T-helper 22 cell (primary cell): ENCODE measurements around the gene CCDC57.
"Not testable (repeated sequence)": the region's sequence is repeated elsewhere in the genome, so short reads cannot be mapped to it uniquely, and the experiment has no call there.

Experiments
- DNase-seq: peaks from one replicate; pipeline ENCODE4 v3.0.0-alpha.2; 2020; ENCODE audit warnings: low read depth

The CCDC57 gene

DNA sequence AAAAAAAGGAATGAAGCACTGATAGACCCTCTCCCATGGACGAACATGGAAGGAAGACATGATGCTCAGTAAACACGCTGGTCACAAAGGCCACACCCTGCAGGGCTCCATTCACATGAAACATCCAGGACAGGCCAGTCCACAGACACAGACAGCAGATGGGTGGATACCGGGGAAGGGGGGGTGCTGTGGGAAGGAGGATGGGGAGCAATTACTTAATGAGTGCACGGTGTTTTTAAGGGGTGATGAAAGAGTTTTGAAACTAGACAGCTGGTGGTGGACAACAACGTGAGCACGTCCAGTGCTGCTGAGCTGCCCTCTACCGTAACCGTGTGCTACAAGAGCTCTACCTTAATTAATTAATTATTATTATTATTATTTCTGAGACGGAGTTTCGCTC is 10.2 kb upstream of the CCDC57 start:
- no peak for DNase-seq

DNA sequence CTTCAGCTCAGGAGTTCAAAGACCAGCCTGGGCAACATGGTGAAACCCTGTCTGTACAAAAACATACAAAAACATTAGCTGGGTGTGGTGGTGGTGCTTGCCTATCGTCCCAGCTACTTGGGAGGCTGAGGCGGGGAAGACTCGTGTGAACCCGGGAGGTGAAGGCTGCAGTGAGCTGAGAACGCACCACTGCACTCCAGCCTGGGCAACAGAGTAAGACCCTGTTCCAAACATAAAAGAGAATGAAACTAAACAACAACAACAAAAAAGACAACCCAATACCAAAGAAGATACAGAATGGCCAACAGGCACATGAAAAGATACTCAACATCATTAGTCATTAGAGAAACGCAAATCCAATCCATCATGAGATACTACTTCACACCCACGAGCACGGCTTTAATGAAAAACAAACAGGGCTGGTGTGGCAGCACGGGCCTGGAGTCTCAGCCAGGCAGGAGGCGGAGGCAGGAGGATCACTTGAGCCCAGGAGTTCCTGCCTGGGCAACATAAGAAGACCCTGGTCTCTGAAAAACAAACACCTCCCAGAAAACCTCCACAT is 8.8 kb upstream of the CCDC57 start:
- DNase-seq, result no peak

DNA sequence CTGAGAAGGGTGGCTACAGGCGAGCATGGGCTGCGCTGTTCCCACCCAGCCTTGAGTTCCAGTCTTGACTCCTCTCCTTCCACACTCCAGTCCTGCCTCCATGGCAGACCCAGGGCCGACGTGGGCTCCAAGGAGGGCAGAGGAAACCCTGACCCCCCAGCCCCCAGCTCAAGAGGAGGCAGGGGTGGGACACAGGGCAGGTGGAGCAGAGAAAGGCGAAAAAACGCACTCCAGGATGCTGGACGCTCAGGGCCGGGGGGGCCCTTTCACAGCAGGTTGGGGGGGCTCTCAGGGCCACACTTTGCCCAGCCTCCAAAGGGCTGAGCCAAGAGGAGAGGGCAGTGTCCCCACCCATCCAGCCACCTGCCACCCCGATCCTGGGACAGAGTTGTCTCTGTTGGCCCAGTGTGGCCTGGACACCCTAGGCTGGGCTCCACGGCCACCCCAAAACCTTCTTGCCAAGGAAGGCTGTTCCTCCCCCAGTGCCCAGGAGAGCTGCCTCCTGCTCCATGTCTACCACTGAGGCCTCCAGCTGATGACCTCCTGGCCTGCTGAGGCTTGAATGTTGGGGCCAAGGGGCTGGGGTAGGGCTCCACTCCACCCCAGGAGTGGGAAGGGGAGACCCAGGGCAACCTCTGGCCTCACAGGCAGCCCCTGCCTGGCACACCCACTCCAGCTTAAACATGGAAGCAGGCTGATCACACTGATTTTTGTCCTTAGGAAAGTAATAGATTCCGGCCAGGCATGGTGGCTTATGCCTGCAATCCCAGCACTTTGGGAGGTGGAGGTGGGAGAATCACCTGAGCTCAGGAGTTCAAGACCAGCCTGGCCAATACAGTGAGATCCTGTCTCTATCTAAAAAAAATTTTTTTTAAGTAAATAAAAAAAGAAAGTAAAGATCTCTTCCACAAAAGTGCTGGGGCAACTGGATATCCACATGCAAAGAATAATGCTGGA is 7.4 kb upstream of the CCDC57 start:
- no peak for DNase-seq

DNA sequence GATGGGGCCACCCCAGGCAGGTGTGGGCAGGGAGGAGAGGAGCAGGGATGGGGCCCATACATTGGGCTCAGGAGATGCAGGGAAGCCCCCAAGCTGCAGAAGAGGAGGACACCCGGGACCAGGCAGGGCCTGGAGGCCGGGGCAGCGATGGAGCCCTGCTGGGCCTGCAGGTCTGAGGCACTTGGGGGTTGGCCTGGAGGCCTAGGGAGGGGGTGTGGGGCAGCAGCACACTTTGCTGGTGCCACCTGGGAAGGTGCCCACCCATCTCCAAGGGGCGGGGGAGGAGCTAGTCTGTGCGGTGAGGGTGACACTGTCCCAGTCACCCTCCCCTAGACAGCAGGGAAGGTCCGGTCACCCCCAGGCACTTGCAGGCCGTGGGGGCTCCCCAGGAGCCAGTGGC is 6.4 kb upstream of the CCDC57 start:
- DNase-seq, result no peak

DNA sequence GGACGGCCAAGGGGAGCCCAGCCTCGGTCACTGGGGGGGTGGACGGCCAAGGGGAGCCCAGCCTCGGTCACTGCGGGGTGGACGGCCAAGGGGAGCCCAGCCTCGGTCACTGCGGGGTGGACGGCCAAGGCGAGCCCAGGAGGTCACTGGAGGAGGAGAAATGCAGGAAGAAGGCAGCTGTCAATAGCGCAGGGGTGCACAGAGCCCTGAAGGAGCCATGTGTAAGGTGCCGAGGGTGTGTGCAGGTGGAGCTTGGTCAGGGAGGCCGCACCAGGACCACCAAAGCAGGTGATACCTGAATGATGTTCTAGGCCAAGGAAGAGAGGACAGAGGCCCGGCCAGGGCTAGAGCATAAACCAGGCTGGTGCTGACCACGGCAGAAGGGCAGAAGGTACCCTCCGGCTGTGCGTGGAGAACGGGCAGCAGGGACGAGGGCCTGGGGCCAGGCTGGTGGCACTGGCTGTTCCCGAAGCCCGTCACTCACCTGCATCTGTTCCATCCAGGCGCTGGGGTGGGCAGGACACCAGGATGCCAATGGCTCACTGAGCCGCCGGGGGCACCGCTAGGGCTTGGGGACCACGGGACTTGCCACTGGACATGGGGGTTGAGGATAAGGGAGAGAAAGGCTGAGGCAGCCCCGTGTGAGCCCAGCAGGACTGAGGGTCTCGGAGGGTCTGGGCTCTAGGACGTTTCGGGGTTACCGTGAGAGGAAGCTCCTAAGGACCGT is 5.9 kb upstream of the CCDC57 start:
- no peak for DNase-seq

DNA sequence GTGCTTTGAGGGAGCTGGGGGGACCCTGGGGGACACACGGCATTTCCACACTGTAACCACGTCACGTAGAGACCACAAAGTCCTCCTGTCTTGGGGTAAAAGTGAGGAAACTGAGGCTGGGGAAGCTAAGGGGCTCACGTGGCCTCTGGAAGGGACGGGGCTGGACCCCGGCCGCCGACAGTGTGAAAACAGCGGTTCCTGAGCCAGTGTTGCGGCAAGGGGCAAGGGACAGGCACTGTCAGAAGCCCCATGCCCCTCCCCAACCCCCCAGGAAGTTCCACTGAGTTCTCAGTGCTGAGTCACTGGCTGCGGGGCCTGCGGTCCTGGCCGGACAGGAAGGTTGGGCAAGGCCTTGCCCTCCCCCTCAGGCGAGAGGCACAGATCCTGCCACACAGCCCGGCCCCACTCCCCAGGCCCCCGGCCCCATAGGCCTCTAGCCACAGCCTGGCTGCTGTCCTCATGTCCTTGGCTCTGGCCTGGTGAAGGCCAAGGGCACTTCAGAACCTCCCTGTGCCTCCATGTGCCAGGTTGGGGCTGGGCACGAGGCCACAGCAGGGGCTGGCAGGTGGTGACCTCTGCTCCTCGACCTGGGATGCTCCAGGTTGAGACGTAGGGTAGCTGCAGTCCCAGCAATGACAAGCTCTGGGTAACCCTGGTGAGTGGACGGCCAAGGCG is 5.0 kb upstream of the CCDC57 start:
- no peak for DNase-seq

DNA sequence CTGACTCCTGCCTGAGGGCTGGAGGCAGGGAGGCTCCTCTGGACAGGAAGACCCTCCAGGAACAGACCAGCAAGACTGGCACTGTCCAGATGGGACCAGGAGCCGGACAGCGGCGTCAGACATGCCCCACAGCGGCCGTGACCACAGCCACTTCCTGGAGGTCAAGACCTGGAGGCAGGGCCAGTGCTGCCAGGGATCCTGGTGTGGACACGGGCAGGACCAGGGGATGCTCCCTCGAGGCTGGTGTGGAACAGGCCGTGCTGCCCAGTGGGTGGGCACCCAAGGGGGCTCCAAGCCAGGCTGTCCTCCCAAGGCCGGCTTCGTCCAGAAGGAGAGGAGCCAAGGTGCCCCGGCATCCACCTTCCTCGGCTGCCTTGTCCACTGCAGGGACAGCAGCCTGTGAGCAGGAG is 4.5 kb upstream of the CCDC57 start:
- no peak for DNase-seq

DNA sequence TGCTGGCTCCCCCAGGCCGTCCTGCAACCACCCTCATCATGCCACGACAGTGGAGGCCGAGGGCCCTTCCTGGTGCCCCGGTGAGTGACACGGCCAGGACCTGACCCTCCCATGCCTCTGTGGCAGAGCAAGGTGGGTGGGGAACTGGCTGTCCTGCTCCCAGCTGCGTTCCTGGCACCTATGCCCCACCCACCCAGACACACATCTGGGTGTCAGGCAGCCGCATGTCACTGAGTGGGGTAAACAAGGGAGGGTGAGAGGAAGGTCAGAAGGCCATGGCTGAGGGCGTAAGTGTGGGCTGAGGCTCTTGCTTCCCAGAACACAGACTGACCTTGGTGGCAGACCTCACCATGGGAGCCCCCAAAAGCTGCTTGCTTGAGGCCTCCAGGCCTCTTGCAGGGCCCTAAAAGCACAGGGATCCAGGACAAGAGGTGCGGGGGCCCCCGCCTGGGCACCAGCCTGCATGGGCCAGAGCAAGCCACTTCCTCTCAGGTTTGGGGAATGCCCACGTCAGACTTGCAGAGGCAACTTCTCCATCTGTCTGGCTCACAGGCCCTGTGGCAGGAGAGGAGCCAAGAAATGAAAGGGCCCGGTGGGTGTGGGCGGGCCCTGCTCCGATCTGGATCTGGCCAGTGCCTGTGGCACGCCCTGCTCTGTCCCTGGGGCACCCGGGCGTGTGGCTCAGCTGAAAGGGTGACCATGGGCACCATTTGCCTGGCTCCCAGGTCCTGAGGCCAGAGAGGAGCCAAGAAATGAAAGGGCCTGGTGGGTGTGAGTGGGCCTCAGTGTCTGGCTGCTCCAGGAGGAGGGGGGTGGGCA is 3.9 kb upstream of the CCDC57 start:
- peak; percentile 35 for DNase-seq

DNA sequence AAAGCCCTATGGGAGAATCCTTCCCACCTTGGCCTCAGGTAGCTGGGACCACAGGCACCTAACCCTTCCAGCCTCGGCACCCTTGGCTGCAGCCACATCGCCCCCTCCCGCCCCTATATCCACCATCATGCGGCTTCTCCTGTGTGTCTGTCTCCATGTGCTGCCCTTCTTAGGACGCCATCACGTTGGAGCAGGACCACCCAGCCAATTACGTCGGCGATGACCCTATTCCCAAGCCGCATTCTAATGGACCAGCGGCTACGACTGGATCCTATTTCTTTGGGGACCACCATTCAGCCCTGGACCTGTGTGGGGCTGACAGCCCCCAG is 3.3 kb upstream of the CCDC57 start:
- DNase-seq, result no peak

DNA sequence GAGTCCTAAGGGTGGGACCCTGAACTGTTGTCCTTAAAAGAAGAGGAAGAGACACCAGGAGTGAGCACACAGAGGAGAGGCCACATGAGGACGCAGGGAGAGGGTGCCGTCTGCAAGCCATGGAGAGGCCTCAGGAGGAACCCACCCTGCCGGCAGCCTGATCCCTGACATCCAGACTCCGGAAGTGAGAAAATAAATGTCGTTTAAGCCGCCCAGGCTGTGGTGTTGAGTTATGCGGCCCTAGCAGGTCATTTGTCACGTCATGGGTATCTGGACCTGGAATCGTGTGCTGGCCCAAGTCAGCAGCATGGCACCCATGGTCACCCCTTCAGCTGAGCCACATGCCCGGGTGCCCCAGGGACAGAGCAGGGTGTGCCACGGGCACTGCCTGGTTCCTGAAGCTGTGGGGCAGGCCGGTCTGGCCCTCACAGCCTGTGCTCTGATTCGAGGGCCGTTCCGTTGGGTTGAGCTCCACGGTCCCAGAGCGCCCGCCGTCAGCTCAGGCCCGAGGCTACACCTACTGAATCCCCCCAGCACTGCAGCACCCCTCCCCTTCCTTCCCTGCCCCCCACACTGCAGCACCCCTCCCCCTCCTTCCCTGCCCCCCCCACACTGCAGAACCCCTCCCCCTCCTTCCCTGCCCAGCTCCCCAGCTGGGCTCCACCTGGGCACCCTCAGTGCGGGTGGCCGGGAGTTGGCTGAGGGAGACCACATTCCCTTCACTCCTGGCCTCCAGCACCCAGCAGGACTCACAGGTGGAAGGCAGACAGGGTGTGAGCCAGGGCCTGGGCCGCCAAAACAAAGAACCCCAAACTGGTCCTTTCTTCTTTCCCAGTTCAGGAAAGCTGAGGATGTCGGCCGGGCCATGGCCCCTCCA is 2.7 kb upstream of the CCDC57 start:
- no peak for DNase-seq

DNA sequence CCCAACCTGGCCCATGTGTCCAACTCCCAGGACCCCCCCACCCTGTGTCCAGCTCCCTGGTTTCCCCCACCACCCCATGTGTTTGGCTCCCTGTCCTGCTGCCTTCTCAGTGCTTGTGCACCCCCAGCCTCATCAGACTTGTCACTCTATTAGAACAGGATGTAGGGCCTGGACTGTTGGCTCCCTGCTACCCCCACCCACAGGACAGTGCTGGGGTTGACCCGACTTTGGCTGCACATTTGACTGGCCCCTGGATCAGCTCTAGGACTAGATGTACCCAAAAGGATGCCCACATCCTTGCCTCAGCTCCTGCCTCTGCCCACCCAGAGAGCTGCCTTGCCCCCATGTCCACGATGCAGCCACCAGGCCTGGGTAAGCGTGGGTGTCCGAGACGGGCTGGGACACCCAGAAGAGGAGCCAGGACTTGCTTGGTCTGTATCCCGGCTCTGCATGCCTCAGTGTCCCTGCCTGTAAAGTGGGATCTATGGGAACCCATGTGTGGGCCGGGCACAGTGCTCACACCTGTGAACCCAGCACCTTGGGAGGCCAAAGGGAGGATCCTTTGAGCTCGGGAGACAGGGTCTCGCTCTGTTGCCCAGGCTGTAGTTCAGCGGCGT is 1.5 kb upstream of the CCDC57 start:
- no peak for DNase-seq

DNA sequence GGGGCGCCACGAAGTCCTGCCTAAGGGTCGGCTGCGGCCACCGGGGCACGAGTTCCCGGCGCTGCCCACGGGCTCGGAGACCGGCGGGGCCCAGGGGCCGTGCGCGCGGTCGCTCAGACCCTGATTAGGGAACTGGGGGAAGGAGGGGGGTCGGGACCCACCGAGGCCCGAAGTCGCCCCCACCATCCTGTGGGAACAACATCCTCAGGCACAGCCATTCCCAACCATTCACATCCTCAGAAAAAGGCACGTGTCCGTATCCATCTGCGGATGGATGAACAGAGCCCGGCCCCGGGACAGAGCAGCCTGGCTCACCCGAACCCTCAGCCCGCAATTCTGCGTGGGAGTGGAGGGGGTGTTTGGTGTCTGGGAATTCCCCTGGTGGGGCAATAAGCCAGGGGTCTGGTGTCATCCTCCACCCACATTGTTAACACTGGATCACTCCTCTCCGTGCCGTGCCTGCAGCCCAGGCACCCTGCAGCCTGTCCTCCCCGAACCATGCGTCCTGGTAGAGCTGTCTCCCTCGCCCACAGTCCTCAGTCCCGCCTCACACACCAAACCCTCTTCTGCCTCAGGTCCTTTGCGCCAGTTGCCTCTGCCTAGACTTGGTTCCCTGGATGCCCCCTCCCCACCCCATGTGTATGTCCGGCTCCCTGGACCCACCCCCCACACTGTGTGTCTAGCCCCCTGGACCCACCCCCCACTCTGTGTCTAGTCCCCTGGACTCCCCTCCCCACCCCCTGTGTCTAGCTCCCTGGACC is 789 bp upstream of the CCDC57 start:
- DNase-seq, result peak; percentile 51

DNA sequence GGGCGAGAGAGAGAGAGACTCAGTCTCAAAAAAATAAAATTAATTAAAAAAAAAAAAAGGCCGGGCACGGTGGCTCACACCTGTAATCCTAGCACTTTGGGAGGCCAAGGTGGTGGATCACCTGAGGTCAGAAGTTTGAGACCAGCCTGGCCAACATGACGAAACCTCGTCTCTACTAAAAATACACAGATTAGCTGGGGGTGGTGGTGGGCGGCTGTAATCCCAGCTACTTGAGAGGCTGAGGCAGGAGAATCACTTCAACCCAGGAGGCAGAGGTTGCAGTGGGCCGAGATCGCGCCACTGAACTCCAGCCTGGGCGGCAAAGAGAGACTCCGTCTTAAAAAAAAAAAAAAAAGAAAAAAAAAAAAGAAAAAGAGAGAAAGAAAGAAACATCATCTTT is 2.0 kb downstream of the CCDC57 start:
- not testable (repeated sequence) for DNase-seq

DNA sequence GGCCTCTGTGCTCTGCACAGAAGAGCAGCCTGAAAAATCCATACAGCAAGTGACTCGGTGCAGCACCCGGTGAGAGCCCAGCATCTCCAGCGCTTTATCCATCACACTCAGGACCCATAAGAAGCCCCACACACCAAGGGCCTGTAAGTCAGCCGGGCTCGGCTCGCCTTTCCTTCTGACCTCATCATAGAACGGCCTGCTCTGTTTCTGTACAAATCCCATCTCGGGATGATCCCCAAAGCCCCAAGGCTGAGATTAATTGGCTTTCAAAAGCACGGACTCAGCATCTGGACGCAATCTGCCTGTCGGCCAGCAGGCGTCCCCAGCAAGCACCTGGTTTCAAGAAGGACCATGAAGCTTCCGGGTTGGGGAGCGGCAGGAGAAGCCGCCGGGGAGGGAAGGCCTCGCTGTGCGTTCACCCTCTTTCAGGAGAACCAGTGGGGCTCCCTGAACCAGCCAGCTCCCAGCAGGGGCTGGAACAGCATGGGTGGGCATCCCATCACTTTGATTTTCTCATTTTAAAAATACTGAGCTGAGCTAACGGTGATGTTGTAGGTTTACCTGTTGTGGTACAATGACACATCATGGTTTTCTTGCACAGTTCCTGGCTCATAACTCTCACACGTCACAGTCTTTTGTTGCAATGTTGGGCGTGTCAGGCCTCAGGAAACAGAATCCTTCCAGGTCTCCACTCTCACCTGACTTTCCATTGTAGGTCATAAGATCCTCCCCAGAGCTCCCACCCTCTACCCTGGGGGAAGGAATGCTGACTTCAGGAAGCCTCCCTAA is 6.7 kb downstream of the CCDC57 start:
- peak; percentile 59 for DNase-seq

DNA sequence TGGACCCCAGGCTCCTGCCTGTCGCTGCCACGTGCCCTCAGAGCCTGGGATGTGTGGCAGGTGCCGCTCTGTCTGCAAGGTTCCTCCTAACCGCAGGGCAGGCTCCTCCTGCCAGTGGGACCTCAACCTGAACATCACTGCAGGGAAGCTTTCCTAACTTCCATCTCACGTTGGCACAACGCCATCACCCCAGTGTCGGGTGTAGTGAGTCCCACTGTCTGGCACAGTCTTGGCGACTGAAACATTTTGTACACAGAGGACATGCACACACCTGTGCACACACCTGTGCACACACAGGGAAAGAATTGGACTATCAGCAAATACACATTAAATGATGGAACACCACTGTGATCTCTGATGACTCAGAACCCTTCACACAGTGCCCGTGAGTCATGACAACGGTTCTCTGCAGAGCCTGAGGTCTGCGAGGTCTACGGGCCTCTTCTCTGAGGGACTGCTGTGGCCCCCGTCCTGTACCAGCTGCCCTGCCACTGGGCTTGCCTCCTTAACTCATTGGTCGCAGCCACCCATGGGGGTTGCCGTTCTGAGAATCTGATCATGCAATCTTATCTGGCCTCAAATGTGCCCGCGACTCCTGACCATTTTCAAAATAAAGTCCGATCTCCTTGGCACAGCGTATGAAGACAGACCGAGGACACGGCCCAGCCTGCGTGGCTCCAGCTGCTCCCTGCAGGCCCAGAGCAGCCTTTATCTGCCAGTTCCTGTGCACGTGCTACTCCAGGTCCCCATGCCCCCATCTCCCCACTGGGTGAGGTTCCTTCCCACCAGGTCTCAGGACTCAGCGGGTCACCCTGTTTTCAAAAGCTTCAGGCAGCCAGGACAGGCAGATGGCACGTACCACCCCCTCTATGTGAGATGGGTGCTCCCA is 7.6 kb downstream of the CCDC57 start:
- no peak for DNase-seq

DNA sequence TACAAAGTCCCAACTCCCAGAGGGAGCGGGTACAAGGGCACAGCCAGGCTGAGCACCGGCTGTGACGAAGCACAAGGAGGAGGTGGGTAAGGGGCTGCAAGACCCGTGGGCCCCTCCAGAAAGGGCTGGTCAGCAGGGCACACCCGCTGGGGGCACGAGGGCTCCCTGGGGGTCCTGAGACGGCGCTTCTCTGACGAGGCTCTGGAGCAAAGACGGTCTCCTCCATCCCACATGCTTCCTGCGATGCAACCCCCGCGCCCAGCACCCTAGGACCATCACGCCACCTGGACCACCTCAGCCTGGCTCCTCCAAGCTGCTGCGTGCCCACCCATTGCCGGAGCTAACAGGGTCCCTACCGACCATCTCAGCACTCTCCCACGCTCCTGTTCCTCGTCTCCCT is 8.7 kb downstream of the CCDC57 start:
- DNase-seq, result no peak

DNA sequence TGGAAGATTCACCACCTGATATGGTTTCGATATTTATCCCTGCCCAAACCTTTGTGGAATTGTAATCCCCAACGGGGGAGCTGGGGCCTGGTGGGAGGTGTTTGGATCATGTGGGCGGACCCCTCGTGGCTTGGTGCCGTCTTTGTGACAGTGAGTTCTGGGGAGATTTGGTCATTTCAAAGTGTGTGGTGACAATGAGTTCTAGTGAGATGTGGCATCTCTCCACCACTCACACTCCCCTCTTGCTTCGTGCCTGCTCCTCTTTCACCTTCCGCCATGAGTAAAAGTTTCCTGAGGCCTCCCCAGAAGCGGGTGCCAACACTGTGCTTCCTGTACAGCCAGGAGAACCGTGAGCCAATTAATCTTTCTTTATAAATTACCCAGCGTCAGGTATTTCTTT is 9.7 kb downstream of the CCDC57 start:
- DNase-seq, result no peak

DNA sequence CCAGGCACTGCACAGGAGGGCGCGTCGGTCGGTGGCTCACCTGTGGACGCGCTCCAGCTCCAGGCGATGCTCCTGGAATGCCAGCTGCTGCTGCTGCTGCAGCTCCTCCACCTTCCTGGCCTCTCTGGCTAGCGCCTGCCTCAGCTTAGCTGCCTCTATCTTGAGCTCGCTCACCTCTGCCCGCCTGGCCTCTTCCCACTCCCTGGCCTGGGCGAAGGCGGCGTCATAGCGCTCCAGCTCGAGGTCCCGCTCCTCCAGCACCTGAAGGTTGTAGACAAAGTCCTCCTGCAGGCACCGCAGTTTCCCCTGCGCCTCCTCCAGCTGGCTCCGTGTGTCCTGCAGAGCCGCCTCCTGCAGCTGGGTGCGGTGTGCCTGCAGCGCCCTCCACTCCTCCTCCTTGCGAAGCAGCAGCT is 11.1 kb downstream of the CCDC57 start:
- DNase-seq, result no peak
